ENCODE results near the gene CALN1. TPM values are rescaled to one million over a fixed set of nuclear protein-coding genes. Genes with fewer than 3 reads are reported as not detected.
"Not testable (repeated sequence)": the region's sequence is repeated elsewhere in the genome, so short reads cannot be mapped to it uniquely, and the experiment has no call there.

Gene CALN1
- under 1 TPM in 1 of 2 donors, not detected in 1; 0.05 TPM for total RNA-seq
- long read RNA-seq, donor 1 = 0 reads
- long read RNA-seq, donor 2 = 0 reads

DNA sequence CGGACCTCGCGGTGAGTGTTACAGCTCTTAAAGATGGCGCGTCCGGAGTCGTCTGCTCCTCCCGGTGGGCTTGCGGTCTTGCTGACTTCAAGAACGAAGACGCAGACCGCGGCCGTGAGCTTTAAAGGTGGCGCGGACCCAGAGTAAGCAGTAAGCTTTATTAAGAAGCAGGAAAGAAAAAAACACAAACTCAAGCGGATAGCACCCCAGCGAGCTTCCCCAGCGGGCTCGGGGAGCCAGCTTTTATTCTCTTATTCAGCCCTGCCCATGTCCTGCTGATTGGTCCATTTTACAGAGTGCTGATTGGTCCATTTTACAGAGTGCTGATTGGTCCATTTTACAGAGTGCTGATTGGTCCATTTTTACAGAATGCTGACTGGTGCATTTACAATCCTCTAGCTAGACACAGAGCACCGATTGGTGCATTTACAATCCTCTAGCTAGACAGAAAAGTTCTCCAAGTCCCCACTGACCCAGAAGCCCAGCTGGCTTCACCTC, at the start of gene CALN1:
Gene CALN1, minus strand, starts transcription at position 218 of the 498 bp plus-strand sequence.
- intact Hi-C loops (cut with DNase I); DNase-seq (ENCODE audit: low spot score): not testable (repeated sequence)

DNA sequence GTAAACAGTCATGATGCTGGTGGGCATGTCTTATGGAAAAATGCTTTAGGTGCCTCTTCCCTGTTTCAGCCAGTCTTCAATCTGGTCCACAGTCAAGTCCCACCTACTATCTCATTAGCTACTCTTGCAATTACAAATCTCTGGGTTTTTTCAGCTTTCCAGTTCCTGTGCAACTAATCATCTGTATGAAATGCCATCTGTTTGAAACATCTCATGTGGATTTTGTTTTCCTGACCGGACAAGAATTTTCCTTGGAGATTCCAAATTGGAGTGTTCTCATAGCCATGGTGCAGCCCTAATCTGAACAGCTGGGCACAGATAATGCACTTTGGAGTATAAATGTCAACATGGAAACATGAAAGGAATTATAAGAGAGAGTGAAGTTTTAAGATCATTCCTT, 41.3 kb upstream of the CALN1 start:
- intact Hi-C loops (cut with DNase I) = no loop called here
- DNase-seq (ENCODE audit: low spot score) = no peak

DNA sequence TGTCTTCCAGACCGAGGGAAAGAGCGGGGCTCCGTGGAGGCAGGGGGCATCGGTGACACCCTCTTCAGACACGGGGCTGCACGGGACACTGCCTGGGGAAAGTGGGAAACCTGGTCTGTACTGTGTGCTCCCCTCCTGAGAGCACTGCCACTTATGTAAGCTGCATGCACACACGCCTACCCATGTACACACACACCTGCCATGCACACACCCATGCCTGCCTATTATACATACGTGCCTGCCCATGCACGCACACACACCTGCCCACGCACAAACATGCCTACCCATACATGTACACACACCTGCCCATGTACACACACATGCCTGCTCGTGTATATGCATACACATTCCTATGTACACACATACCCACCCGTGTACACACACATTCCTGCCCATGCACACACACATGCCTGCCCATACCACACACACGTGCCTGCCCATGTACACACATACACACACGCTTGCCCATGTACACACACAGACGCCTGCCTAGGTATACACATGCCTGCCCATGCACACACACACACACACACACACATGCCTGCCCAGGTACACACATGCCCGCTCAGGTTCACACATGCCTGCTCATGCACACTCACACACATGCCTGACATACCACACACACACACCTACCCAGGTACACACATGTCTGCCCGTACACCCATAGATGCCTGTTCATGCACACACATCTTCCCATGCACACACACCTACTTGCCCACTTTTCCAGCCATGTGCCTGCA, 35.5 kb upstream of the CALN1 start:
- intact Hi-C loops (cut with DNase I) = no loop called here
- peak; percentile 65 for DNase-seq (ENCODE audit: low spot score)

GRCh38 chr7:72446591-72447462, 34.7 kb upstream of the CALN1 start:
- intact Hi-C loops (cut with DNase I) = no loop called here
- peak; percentile 32 for DNase-seq (ENCODE audit: low spot score)

DNA sequence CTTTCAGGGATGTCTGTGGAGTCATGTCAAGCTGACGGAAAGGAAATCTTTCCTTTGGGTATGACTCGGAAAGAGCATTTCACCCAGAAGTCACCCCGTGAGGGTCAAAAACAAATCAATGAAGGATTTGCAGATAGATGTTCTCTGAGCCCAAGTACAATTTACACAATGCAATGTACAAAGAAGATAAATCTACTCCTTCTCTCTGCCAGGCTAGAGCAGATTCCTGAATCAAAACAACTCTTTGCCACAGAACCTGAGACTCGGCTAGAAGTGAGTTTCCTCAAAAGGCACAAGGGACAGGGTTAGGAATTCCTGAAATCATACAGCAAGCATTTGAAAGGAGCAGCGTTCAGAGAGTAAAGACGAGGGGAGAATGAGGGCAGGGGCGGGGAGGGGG, 34.0 kb upstream of the CALN1 start:
- intact Hi-C loops (cut with DNase I) = no loop called here
- DNase-seq (ENCODE audit: low spot score) = peak; percentile 3

DNA sequence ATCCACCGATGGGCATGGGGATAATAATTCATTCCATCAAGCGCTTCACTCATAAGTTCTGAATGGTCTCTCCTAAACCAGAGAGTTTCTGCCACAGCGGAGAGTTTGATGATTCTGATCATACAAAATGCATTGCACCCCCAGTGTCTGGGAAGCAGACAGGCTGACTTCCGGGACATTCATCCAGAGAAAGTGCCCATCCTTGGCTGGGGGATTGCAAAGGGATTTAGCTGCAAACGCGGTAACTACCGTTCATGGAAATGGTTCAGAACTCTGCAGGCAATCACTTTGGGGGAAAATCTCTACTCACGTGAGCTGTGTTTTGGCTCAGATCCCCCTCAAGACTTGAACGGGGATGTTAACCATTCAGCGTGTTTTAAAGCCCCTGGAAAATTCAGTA, 33.4 kb upstream of the CALN1 start:
- DNase-seq (ENCODE audit: low spot score) = no peak
- intact Hi-C loops (cut with DNase I) = no loop called here

DNA sequence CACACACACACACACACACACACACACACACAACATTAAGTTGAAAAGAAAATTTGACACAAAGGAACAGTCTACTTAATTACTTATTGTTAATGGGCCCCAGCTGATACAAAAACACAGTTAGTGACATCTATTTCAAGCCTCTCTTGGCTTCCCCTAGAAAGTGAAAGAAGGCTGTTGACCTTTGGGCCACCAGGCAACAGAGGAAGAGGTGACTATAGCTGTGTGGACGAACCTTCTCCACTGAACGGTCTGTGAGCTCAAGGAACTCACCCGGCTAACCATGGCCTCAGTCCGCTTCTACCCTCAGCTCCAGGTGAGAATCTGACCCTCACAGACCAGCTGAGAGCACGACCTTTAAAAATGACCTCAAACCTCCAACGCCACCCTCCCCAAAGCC, 32.9 kb upstream of the CALN1 start:
- peak; percentile 46 for DNase-seq (ENCODE audit: low spot score)
- intact Hi-C loops (cut with DNase I) = no loop called here

DNA sequence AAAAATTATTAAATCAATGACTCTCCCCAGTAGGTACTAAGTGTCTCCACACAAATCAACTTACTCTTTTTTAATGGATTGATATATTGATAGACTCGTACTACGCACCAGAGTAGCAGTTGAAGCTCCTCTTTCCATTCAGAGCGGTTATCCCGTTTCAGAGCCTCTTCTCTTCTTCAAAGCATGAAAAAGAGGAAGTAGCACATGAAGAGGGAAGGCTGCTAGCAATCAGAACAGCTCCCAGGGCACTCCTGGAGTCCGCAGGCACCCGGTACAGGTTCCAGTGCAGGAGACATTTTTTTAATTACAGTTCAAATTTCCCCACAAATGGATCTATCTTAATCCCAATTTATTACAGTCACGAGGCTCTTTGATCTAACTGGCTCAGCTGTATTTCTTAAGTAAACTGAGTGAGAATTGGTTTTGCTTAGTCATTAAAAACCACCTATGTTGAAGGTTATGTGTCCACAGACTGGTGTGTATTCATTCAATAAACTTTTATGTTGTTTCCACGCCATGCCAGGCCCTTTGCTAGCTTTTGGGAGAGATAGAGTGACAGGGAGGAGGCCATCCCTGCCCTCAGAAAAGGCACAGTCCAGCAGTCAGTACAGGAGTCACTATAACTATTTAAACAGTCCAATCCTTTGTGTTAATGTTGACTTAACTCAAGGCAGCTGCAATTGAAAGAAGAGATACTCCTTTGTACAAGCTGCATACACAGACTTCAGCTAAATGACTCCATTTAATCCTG, 32.1 kb upstream of the CALN1 start:
- DNase-seq (ENCODE audit: low spot score) = peak; percentile 41
- intact Hi-C loops (cut with DNase I) = no loop called here

DNA sequence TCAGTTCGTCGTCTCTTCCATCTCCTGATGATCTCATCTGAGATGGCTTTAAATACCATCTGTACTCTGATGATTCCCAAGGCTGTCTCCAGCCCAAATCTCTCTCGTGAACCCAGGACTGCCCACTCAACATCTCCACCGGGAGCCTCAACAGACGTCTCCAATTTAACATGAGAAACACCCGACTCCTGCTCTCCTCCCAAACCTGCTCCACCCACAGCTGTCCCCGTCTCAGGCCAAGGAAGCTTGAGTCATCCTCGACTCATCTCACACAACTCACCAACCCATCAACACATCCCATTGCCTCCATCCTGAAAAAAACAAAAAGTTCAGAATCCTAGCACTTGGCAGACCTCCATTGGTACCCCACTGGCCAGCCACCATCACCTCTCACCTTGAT, 29.7 kb upstream of the CALN1 start:
- intact Hi-C loops (cut with DNase I) = no loop called here

GRCh38 chr7:72438491-72438890, 26.4 kb upstream of the CALN1 start:
- DNase-seq (ENCODE audit: low spot score) = peak; percentile 8
- intact Hi-C loops (cut with DNase I) = loop anchor here in 1 of 2 donors (5.0 kb wide), 1 partner anchor 761 kb away; no protein-coding TSS in a partner anchor

More for the DNA sequence above, 29.7 kb upstream of the CALN1 start:
- DNase-seq (ENCODE audit: low spot score) = peak; percentile 44

- intact Hi-C loops (cut with DNase I) = loop anchor here in 1 of 2 donors (5.0 kb wide), 1 partner anchor 760 kb away; no protein-coding TSS in a partner anchor
- DNase-seq (ENCODE audit: low spot score) = no peak
These were observed 25.5 kb upstream of the CALN1 start for GRCh38 chr7:72437610-72438009.

- DNase-seq (ENCODE audit: low spot score) = no peak
These were observed 25.0 kb upstream of the CALN1 start for GRCh38 chr7:72437061-72437585.

GRCh38 chr7:72435925-72436480, 23.9 kb upstream of the CALN1 start:
- intact Hi-C loops (cut with DNase I) = loop anchor here in 1 of 2 donors (5.0 kb wide), 1 partner anchor 759 kb away; no protein-coding TSS in a partner anchor
- DNase-seq (ENCODE audit: low spot score) = peak; percentile 29

More at GRCh38 chr7:72437061-72437585, 25.0 kb upstream of the CALN1 start:
- intact Hi-C loops (cut with DNase I) = loop anchor here in 1 of 2 donors (5.0 kb wide), 1 partner anchor 760 kb away; no protein-coding TSS in a partner anchor

GRCh38 chr7:72435366-72435765, 23.2 kb upstream of the CALN1 start:
- peak; percentile 64 for DNase-seq (ENCODE audit: low spot score)
- intact Hi-C loops (cut with DNase I) = loop anchor here in 1 of 2 donors (5.0 kb wide), 1 partner anchor 758 kb away; no protein-coding TSS in a partner anchor

- peak; percentile 34 for DNase-seq (ENCODE audit: low spot score)
- intact Hi-C loops (cut with DNase I) = no loop called here
These were observed 18.4 kb upstream of the CALN1 start for GRCh38 chr7:72430531-72430930.

DNA sequence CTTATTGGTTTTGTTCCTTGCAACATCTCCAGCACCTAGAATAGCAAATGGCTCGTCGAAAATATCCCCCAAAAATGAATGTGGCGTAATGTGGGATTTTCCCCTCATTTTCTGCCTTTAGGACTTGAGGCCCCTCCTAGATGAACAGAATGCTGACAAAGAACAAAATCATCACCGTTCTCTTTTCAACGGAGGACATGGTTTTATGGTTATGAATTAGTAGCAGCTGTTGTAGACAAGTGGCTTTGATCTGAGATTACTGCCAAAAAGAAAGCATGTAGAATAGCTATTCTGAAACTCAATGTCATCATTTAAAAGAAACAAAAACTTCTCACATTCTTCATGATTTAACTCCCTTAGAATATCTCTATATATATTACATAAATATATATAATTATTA, 17.2 kb upstream of the CALN1 start:
- intact Hi-C loops (cut with DNase I) = no loop called here
- no peak for DNase-seq (ENCODE audit: low spot score)

GRCh38 chr7:72416846-72417245, 4.7 kb upstream of the CALN1 start:
- intact Hi-C loops (cut with DNase I) = no loop called here
- DNase-seq (ENCODE audit: low spot score) = no peak

- intact Hi-C loops (cut with DNase I) = no loop called here
- no peak for DNase-seq (ENCODE audit: low spot score)
These were observed 3.4 kb upstream of the CALN1 start for GRCh38 chr7:72415586-72415985.
